ENCODE results near the gene CBL.
A peak's percentile ranks its signal among the peaks of the same experiment; 100 is the strongest.

CBL gene

DNA sequence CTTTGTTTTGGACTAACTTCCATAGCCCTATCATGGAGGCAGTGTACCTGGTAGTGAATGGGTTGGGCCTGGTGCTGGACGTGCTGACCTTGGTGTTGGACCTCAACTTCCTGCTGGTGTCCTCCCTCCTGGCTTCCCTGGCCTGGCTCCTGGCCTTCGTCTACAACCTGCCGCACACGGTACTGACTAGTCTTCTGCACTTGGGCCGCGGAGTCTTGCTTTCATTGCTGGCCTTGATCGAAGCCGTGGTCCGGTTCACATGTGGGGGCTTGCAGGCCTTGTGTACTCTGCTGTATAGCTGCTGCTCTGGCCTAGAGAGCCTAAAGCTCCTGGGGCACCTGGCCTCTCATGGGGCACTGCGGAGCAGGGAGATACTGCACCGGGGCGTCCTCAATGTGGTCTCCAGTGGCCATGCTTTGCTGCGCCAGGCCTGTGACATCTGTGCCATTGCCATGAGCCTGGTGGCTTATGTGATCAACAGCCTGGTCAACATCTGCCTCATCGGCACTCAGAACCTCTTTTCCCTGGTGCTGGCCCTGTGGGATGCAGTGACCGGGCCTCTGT lies 129.0 kb downstream of the CBL start:
- no peak for DNase-seq

DNA sequence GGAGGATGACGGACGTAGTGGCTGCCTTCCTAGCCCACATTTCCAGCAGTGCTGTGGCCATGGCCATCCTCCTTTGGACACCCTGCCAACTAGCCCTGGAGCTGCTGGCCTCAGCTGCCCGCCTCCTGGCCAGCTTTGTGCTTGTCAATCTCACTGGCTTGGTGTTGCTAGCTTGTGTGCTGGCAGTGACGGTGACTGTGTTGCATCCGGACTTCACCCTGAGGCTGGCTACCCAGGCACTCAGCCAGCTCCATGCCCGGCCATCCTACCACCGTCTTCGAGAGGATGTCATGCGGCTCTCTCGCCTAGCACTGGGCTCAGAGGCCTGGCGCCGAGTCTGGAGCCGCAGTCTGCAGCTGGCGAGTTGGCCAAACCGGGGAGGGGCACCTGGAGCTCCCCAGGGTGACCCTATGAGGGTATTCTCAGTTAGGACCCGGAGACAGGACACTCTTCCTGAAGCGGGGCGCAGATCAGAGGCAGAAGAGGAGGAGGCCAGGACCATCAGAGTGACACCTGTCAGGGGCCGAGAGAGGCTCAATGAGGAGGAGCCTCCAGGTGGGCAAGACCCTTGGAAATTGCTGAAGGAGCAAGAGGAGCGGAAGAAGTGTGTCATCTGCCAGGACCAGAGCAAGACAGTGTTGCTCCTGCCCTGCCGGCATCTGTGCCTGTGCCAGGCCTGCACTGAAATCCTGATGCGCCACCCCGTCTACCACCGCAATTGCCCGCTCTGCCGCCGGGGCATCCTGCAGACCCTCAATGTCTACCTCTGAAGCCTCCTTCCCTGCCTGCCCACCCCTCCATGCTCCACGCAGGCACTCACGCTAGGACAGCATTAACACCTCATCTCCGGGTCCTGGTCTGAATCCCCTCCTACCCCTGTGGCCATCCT lies 129.8 kb downstream of the CBL start:
- DNase-seq: no peak

- DNase-seq: no peak
Observed at GRCh38 chr11:119336744-119337469, 130.8 kb downstream of the CBL start.

- DNase-seq: no peak
Observed at GRCh38 chr11:119337581-119338317, 131.6 kb downstream of the CBL start.

- peak; percentile 85 for DNase-seq
Observed at GRCh38 chr11:119338318-119338890, 132.3 kb downstream of the CBL start.

GRCh38 chr11:119338965-119339588 lies 132.9 kb downstream of the CBL start:
- no peak for DNase-seq

DNA sequence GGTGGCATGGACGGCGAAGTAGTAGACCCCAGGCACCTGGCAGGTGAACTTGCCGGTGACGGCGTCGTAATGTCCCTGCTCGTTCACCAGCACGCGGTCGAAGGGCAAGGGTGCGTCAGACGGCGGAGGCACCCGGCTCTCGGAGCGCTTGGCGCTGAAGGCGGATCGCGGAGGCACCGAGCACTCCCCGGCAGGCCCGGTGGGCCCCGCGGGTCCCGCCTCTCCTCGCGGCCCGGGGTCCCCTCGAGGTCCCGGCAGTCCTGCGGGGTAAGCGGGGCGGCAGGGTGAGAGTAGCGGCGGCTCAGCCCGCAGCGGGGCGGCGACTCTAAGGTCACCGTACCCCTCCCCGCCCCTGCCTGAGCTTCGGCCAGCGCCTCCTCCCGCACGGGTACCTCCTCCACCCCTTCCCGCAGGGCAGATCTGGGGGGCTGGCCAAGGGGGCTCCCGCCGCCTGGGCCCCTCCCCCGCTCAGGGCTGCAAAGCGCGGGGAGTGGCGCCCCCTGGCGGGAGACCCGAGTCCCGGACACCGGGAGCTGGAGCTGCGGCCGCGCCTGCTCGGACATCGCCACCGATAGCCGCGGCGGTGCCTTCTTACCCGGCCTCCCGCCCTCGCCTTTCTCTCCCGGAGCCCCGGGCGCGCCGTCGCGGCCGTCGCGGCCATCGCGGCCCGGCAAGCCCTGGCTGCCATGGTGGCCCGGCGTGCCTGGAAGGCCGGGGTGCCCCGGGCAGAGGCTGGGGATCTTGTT lies 133.6 kb downstream of the CBL start:
- DNase-seq: peak; percentile 75

DNA sequence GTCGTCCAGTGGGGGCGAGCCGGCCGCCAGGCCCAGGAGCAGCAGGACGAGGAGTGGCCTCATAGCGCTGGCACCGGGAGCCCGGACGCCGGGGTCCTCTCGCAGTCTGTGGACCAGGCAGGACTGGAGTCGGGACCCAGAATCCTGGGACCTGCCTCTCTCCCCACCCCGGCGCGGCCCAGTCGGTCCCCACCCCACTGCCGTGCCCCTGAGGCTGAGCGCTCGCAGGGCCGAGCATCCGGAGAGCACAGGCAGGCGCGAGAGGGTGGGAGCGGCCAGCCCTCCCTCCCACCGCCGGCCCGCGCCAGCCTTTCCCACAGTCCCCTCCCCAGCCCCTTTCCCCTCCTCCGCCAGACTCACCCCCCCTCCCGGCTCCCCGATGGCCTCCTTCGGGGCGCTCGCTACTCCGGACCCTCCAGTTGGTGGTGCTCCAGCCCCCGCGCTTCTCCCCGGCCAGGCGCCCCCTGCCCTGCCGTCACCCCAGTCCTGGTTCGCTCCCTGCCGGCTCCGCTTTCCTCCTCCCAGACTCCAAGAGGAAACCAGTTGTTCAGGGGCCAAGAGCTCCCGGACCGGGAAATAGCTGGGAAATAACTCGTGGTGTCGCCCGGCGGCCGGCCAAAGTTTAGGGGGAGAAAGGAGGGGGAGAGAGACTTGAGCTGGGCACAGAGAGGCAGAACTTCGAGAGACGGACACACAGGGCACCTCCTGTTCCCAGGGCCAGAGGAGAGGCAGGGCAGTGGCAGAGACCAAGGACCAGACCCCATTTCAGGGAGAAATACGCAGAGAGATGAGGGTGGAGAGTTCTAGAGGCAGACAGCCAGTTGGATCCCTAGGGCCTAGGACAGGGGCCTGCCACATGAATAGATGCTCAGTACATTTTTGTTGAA lies 134.4 kb downstream of the CBL start, which contains the start of gene C1QTNF5:
Gene C1QTNF5, minus strand, starts transcription at position 549 of the 887 bp plus-strand sequence. Its CDS starts 486 bp downstream, at position 63.
- DNase-seq: no peak

DNA sequence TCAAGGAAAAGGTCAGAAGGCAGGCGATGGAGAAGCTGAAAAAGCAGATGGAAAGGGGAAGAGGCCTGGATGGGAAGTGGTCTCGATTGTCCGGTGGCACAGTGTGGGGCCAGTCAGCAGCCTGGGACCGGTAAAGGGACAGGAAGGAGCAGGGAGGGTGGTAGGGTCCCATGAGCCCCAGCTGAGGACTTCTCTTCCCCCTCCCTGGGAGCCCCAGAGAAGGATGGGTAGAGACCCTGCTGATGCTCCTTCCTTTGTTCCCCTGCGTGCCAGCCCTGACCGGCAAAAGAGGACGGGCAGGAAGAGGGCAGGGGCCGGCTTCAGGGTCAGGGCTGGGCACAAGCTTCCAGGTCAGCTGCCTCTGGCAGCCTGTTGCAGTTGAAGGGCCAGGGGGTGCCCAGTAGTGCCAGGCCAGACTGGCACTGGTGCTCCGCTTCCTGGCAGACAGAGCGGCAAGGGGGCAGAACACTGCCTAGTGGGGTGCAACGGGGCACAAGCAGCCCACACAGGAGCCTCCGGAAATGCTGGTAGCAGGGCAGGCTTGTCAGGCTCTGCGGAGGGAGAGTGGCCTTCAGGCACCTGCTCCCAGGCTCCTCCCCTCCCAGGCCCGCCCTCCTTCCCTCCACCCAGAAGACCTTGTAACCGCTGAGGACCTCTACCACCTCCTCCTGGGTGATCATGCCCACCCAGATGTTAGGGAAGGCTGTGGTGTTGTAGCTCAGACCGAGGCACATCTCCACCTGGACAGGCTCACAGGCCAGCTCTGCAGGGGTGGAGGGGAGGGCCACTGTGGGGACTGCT lies 135.3 kb downstream of the CBL start:
- DNase-seq: no peak

- DNase-seq: no peak
Observed at GRCh38 chr11:119342023-119342300, 135.8 kb downstream of the CBL start.

DNA sequence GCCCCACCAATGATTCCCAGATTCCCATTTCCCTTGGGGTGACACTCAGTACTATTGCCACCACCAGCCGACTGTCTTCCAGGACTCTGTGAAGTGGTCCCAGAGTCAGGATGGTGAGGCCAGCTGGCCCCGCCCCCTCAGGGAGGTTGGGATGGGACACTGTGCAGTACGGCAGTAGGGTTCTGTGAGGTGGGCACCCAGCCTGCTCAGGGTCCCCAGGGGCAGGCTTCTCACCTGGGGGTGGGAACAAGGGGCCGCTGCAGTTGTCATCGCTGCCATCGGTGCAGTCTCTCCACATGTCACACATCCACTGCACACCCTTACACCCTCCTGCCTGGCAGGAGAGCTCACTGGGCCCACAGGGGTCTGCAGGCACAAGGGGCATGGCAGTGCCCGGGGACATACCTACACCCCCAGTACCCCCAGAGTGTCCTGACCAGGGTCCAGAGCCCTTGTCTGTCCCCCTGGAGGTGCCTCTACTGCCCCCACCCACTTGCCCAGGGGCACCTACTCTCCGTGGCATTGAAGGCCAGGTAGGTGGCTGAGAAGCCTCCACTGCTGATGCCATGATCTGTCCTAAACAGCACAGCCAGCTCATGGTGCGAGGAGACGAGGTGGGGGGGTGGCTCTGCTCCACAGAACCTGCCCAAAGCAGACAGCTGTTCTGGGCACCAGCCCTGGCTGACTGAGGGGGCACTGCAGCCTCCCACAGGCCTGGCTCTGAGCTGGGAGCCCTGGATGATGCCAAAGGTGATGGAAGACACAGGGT lies 136.4 kb downstream of the CBL start:
- no peak for DNase-seq

DNA sequence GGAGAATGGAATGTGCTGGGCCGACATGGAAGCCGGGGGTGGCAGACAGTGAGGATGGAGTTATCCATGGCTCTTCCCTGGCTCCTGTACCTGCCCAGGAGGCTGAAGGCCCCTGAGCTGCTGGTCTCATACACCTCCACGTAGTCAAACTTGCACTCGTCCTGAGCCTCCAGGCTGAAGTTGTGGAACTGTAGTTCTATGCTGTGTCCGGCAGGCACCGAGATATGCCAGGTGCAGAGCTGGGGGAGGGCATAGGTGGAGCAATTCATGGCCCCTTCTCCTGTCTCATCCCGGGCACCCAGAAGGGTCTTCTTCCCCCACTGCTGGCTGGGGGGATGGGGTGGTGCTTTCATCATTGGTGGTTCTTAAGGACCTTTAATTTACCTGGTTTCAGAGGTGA lies 137.6 kb downstream of the CBL start:
- DNase-seq: no peak

DNA sequence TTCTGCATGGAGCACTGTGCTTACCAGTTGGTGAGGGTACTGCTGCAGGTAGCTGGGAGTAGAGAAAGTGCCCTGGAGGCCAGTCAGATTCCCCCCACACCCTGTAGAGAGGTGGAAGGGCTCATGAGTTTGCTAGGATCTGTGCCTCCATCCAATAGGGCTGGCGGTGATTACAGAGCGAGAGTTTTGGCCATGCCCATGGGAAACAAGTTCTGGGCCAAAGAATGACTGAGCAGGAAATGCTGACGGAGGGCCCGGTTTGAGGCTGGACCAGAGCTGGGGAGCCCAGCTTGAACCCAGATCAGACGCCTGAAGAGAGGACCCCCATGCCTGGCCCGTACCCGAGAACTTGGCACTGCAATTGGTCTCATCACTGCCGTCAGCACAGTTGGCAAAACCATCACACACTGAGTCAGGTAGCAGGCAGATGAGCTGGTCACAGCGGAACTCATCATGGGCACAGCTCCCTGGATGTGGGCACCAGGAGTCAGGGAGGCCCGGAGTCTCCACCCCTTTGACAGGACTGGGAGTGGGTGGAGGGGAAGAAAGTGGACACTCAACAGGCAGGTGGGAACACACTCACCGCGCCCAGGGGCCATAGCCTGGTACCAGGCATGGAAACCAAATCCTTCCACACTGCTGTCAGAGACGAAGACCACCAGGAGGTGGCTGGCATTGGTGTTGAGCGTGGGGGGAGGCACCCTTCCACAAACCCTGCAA lies 138.3 kb downstream of the CBL start:
- DNase-seq: no peak

DNA sequence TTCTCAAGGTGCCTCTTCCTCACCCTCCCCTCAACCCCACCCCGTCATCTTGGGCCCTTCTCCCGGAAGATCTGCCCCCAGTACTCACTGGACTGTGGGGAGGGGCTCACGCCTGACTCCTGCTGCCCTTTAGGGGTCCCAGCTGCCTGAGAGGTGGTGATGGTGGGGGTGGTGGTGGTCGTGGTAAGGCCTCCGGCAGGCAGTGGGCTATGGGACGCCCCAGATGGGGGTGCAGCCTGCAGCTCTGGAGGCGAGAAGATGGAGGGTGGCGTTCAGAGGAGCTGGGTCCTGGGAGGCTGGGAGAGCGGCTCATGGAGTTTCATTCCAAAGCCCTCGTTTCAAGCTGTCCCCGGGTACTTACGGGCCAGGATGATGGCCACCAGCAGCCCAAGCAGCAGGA lies 139.5 kb downstream of the CBL start:
- DNase-seq: no peak

- DNase-seq: no peak
Observed at GRCh38 chr11:119346605-119347004, 140.5 kb downstream of the CBL start, which contains the start of gene MFRP. Gene MFRP, minus strand, starts transcription at chr11:119346705. Its CDS starts 192 bp downstream, at chr11:119346513.

GRCh38 chr11:119347242-119347641 lies 141.1 kb downstream of the CBL start:
- no peak for DNase-seq

DNA sequence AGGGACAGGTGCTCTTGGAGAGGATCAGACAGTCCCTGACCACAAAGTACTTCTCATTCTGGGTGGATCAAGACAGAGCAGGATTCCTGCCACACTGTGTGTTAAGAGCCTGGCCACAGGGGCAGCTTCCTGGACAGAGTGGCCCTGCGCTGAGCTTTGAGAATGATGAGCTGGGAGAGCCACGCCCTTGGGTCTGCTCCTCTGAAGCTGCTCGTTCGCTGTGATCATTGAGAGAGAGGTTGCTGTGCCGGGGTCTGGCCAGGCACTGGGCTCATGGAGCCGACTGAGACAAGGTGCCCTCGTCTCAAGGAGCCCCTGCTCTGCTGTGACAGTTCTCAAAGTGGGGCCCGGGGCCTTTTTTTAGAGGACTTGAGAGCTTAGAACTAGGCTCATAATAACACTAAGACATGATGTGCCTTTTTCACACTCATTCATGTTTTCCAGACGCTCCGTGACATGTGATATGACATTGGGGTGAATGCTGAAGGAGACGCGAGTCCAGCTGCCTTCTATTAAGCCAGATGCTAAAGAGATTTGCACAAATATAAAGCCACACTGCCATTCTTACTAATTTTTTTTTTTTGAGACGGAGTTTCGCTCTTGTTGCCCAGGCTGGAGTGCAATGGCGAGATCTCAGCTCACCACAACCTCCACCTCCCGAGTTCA lies 141.9 kb downstream of the CBL start:
- DNase-seq: no peak

GRCh38 chr11:119350302-119350701 lies 144.2 kb downstream of the CBL start:
- DNase-seq: no peak
